Ovary (tissue), 3 donors: ENCODE data around the gene CISTR.

ENCODE experiments used
- EP300 ChIP-seq: sonication (generic); formaldehyde crosslinking; IDR thresholded peaks from one replicate; pipeline ENCODE4 v1.6.1; 2017; ENCODE audit warnings: antibody characterized with exemption
- POLR2A ChIP-seq: fragments of 450-650 bp; IDR thresholded peaks from one replicate; pipeline ENCODE4 v1.6.1; 2017; ENCODE audit warnings: antibody characterized with exemption, mild to moderate bottlenecking, moderate library complexity
- TF ChIP-seq, protein P1 (sequence below), 3 donors: fragments of 450-650 bp in 2 of 3; fragments of 200-600 bp in 1 of 3; IDR thresholded peaks; one replicate each; pipeline versions ENCODE4 v1.5.1 to v1.8.0; 2016 to 2022; ENCODE audit warnings: antibody characterized with exemption in 3 of 3, mild to moderate bottlenecking in 1 of 3
- donor health status: DM: no; HTN: no; CAD: no.

DNA sequence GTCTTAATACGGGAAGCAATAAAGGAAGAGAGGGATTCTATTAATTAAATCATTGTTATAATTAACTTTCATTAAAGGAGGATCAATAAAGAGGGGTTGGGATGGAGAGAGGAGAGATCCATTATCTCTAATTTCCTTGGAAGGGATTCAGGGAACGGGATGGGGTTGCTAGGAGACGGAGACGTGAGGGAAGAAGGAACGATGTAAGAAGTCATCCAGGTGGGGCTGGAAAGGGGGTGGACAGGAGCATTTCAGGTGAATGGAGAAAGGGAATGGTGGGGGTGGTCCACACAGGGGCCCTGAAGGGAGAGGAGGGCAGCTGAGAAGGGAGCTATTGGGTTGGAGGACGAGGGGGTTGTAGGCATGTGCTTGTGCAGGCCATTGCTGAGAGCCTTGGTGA is 41.7 kb downstream of the CISTR start:
- TF ChIP-seq, protein P1, sequence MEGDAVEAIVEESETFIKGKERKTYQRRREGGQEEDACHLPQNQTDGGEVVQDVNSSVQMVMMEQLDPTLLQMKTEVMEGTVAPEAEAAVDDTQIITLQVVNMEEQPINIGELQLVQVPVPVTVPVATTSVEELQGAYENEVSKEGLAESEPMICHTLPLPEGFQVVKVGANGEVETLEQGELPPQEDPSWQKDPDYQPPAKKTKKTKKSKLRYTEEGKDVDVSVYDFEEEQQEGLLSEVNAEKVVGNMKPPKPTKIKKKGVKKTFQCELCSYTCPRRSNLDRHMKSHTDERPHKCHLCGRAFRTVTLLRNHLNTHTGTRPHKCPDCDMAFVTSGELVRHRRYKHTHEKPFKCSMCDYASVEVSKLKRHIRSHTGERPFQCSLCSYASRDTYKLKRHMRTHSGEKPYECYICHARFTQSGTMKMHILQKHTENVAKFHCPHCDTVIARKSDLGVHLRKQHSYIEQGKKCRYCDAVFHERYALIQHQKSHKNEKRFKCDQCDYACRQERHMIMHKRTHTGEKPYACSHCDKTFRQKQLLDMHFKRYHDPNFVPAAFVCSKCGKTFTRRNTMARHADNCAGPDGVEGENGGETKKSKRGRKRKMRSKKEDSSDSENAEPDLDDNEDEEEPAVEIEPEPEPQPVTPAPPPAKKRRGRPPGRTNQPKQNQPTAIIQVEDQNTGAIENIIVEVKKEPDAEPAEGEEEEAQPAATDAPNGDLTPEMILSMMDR (IDR thresholded peaks at IDR 0.05) = no peak
- TF ChIP-seq POLR2A = no peak
- TF ChIP-seq EP300 = no peak
